Hematopoietic multipotent progenitor cell (in vitro differentiated cells): ENCODE results near the gene CEBPE. TPM values are rescaled to one million over a fixed set of nuclear protein-coding genes. Genes with fewer than 3 reads are reported as not detected.

Source experiments
- DNase-seq, 3 donors: peaks; one replicate each; pipeline ENCODE4 v3.0.0-alpha.2; 2011 to 2015; ENCODE audit warnings: low read depth in 2 of 3, low spot score in 2 of 3
- small RNA-seq: library from RNA; depleted of rRNA; stranded (forward); fragments of <200 nt; gene quantifications from one replicate; pipeline ENCODE3, GENCODE V24; 2012
- total RNA-seq: library from RNA; depleted of rRNA; stranded (reverse); fragments of >200 nt; gene quantifications from one replicate; pipeline ENCODE4 v1.2.3, GENCODE V29; 2012

CEBPE gene
- total RNA-seq, 1 donor, result 0.81 TPM

DNA sequence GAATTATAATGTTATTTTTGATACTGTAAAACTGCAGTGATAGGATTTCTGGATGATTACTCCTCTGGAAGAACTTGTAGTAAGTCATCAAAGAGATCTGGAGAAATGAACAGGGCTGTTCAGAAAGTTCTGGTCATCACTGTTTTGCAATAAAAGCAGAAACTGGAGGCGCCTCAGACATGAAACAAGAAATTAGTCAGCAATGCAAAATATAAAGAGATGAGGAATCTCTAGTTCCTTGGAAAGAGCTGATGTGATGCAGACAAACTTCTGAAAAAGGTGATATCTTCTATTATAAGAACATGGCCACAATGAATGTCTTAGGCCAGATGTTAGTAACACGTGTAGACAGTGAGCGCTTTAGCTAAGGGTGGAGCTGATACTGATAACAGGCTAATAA, 33.6 kb downstream of the CEBPE start:
- DNase-seq, result no peak

- DNase-seq, result no peak
Measured at GRCh38 chr14:23080474-23080873, 38.6 kb downstream of the CEBPE start.

DNA sequence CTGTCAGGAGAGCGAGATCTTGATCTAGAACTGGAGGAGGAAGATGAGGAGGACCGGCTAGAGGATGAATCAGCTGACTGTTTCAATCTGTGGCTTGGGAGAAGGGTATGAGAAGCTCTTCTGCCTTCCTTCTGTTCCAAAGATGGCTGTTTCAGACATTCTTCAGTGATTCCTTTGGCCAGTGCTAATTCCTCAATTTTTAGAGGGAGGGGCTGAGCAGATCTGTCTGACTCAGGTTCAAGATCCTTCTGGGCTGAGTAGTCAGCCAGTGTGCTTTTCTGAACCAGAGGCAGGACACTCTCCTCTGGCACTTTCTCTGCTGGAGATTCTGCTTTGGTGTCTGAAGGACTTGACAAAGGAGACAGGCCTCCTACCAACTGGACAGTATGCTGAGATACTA, 39.3 kb downstream of the CEBPE start:
- no peak for DNase-seq

- no peak for DNase-seq
Measured at GRCh38 chr14:23078692-23079116, 40.4 kb downstream of the CEBPE start.

DNA sequence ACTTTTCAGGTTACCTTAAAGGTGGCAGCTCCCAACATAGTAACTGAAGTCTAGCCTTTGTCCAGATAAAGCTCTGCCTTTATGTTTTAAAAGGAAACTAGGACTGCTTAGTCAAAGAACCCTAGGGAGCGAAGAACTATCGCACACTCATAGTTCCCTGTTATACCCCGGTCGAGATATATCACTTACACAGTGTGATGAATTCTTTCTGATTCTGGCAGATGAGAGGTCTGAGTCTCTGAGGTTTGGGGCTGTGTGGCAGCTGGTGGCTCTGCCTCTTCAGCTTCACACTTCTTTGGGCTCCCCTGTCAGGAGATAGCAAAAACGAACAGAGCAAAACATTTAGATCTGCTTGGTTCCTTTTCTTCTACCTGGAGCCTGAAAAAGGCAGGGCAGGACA, 41.1 kb downstream of the CEBPE start:
- no peak for DNase-seq

DNA sequence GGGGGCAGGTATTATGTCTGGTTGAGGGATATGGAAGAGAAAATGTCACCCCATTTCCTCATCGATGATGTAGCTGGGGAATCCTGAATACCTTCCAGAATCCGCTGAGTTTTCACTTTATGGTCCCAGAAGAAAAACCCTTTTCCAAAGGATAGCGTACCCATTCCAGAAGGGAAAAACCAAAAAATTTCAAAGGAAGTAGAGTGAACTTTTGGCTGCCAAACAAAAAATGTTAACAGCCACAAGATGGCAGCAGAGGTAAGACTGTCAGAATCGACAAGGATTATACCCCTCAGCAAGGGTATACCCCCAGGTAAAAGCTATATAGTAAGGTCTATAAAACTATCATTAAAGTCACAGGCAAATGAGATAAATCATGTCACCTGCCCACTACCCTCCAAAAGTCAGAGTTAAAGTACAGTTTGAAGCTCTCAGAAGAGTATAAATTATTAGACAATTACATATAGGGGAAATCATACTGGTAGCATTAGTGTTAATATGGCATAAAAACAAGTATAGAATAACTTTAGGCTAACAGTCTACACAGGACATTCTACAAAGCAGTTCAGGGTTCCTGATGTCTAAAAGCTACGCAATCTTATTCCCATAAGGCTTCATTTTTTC, 42.2 kb downstream of the CEBPE start:
- peak in 2 of 3 donors; percentile 29 to 58 for DNase-seq

GRCh38 chr14:23074906-23075305, 44.1 kb downstream of the CEBPE start:
- no peak for DNase-seq

GRCh38 chr14:23071921-23072539, 47.0 kb downstream of the CEBPE start:
- no peak for DNase-seq

- peak; percentile 50 to 85 (median 85) for DNase-seq
Measured at GRCh38 chr14:23071244-23071920, 47.7 kb downstream of the CEBPE start.

DNA sequence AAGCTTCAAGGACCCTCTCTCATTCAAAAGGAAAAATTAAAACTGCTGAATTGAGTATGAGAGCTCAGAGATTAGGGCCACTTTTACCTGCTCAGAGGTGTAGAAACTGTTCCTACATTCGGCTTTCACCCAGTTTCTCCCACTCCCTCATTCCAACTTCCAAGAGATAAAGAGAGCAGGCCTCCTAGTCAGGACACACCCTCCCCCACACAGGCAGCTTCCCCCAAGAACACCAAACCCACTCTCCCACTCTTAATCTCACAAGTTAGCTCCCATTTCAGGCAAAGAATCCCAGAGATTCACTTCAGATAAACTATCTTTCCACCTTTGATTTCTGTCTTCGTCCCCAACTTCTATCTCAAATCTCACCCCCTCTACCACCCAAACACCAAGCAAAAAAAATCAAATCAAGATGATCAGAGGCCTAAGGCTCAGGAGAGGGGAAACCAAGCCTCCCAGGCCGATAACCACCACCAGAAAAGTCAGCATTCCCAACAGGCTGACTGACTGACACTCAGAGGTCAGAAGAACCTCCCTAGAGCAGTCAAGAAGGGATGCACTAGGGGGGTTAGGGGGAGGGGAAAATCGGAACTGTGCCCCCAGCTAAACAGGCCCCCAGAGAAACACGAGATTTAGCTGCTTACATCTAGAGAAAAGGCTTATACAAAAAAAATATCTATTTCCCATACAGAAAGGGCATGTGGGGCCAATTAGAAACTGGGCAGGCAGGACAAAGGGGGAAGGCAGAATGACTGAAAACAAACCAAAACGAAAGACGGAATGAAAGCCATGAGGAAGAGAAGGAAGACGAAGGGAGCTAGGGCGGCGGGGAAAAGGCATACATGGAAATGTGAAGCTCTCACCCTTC, 48.6 kb downstream of the CEBPE start:
- DNase-seq, result no peak

GRCh38 chr14:23069413-23069806, 49.6 kb downstream of the CEBPE start:
- no peak for DNase-seq

GRCh38 chr14:23068789-23069412, 50.2 kb downstream of the CEBPE start:
- DNase-seq, result peak; percentile 59 to 86 (median 80)

DNA sequence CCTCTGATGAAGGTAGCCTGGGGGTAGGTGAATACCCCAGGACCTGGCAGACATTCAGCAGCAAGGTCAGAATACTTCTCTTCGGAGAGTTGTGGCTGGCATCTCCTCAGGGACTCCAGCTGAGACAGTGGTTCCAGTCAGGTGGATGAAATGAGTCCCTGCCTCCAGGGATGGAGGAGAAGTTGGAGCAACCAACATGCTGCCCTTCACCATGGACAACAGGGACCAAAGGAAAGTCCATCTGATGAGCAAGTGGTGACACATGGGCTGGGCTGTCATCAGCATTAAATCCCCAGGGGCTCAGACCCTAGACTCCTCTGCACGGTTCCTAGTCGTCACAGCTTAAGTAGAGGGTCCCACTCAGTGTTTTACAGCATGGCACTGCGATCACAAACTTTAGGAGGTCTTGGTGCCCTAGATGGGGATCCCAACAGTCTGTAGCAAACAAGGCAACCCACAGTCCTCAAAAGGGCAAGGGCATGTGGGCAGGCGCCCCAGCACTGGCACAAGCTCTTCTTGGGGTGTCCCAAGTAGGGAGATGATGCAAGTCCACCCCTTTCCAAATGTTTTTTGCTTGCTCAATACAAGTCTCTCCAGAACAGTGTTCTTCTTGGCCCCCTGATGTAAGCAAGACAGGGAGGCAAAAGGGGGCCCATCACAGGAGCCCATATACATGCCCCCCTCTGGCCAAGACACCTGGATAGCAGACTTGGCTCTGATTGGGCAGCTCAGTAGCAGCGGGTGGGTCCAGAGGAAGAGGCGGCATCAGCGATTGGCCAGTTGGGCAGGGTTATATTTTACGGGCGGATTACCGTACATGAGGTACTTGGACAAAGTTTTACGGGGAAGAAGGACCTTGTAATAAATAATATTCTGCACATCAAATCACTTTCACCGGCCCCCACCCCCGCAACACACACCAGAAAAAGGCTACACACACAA, 50.9 kb downstream of the CEBPE start:
- no peak for DNase-seq

Small RNA genes lying within 50 kb of the gene (small RNA-seq; reads per million reads assigned to genes)
- not detected for gene RNU6-1138P

Other genes with a start within 250 kb of the CEBPE start
- 47.9 TPM for gene LRP10, start 247.5 kb downstream of the CEBPE start, total RNA-seq
- under 0.01 TPM for gene REM2, start 236.0 kb downstream of the CEBPE start, total RNA-seq
- gene RBM23, start 200.1 kb downstream of the CEBPE start, total RNA-seq, result 84.6 TPM
- gene PRMT5, start 189.9 kb downstream of the CEBPE start, total RNA-seq, result 75.9 TPM
- 73.8 TPM for gene HAUS4, start 162.2 kb downstream of the CEBPE start, total RNA-seq
- gene AJUBA, start 136.7 kb downstream of the CEBPE start, total RNA-seq, result 1.9 TPM
- gene C14orf93, start 109.1 kb downstream of the CEBPE start, total RNA-seq, result 29.9 TPM
- gene PSMB5, start 84.4 kb downstream of the CEBPE start, total RNA-seq, result 100 TPM
- not detected for gene PSMB11, start 77.0 kb downstream of the CEBPE start, total RNA-seq
- gene CDH24, start 61.7 kb downstream of the CEBPE start, total RNA-seq, result 1.6 TPM
- 77.3 TPM for gene ACIN1, start 24.1 kb downstream of the CEBPE start, total RNA-seq
- gene C14orf119, start 23.8 kb downstream of the CEBPE start, total RNA-seq, result 35.0 TPM
- gene CIROP, start 14.3 kb downstream of the CEBPE start, total RNA-seq, result not detected
- gene SLC7A8, start 64.4 kb upstream of the CEBPE start, total RNA-seq, result 2.2 TPM
- gene RNF212B, start 118.7 kb upstream of the CEBPE start, total RNA-seq, result not detected
- 18.9 TPM for gene HOMEZ, start 166.9 kb upstream of the CEBPE start, total RNA-seq
- gene PPP1R3E, start 183.6 kb upstream of the CEBPE start, total RNA-seq, result 10.2 TPM
- gene BCL2L2, start 187.6 kb upstream of the CEBPE start, total RNA-seq, result 11.6 TPM
- gene PABPN1, start 202.2 kb upstream of the CEBPE start, total RNA-seq, result 78.6 TPM
- 23.4 TPM for gene SLC22A17, start 233.6 kb upstream of the CEBPE start, total RNA-seq
- under 0.01 TPM for gene EFS, start 245.9 kb upstream of the CEBPE start, total RNA-seq